H54 (cell line): ENCODE data around the gene ENKD1.
"Not testable (repeated sequence)": the region's sequence is repeated elsewhere in the genome, so short reads cannot be mapped to it uniquely, and the experiment has no call there.

Experiments
- DNase-seq: peaks from one replicate; pipeline ENCODE4 v3.0.0; 2011; ENCODE audit warnings: low spot score, mixed read lengths; ENCODE audit not compliant: insufficient read length
- FAIRE-seq: peaks from 3 replicates; lab custom pipeline; 2011; peaks lifted over from hg19 to GRCh38; lab: Jason Lieb, UNC
- POLR2A ChIP-seq: IDR thresholded peaks from 2 replicates; pipeline ENCODE4 v1.6.1; 2011; ENCODE audit warnings: low read depth, mild to moderate bottlenecking, low read length

Gene ENKD1

DNA sequence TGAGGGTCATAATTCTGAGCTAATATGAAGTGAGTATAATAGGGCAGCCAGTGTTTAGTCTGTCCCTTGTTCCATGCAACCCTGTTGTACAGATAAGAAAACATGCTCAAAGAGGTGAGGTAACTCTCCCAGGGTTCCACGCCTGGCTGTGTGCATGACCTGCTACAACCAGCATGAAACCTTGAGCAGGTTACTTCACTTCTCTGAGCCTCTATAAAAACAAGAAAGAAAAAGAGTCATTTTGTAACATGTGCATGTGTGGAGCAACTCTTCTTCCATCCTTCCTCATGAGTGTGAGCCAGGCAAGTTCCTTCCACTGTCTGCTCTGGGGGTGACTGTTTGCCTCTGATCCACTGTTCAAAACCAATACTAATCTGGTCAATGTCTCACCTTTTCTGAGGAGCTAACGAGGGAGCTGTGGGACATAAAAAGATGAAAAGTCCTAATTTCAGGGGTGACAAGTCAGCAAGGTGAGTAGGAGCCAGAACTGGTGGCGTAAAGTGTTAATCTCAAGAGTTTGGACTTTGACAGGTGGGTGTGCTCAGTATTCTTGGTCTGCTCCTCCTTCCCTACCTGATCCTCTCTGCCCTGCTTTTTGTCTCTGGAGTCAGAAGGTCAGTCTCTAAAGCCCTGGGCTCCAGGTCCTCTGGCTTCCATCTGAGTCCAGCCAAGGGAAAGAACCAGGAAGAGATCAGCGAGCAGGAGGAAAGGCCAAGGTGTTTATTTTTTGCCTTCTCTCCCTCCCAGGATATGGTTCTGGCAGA lies 31.1 kb upstream of the ENKD1 start:
- FAIRE-seq (no peak), DNase-seq (no peak)
- TF ChIP-seq POLR2A = no peak

GRCh38 chr16:67694611-67695010 lies 28.1 kb upstream of the ENKD1 start:
- FAIRE-seq (no peak), DNase-seq (no peak)
- no peak for TF ChIP-seq POLR2A

DNA sequence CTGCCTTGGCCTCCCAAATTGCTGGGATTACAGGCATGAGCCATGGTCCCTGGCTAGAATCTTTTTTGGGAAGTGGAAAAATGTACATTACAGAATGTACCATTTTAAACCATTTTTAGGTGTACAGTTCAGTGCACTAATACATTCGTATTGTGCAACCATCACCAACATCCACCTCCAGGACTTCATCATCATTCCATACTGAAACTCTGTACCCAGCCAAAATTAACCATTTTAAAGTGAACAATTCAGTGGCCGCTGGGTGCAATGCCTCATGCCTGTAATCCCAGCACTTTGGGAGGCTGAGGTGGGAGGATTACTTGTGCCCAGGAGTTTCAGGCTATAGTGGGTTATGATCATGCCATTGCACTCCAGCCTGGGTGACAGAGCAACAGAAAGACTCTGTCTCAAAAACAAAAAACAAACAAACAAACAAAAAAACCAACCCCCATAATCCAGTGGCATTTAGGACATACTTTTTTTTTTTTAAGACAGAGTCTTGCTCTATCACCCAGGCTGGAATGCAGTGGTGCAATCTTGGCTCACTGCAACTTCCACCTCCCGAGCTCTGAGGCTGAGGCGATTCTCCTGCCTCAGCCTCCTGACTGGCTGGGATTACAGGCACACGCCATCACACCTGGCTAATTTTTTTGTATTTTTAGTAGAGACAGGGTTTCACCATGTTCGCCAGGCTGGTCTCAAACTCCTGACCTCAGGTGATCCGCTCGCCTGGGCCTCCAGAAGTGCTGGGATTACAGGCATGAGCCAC lies 27.2 kb upstream of the ENKD1 start:
- not testable (repeated sequence) for FAIRE-seq, DNase-seq

- no peak for TF ChIP-seq POLR2A
- DNase-seq (no peak), FAIRE-seq (no peak)
These were observed 19.0 kb upstream of the ENKD1 start for GRCh38 chr16:67685388-67686112.

- FAIRE-seq = no peak
- no peak for DNase-seq
- TF ChIP-seq POLR2A = no peak
These were observed 17.2 kb upstream of the ENKD1 start for GRCh38 chr16:67683767-67684166.

DNA sequence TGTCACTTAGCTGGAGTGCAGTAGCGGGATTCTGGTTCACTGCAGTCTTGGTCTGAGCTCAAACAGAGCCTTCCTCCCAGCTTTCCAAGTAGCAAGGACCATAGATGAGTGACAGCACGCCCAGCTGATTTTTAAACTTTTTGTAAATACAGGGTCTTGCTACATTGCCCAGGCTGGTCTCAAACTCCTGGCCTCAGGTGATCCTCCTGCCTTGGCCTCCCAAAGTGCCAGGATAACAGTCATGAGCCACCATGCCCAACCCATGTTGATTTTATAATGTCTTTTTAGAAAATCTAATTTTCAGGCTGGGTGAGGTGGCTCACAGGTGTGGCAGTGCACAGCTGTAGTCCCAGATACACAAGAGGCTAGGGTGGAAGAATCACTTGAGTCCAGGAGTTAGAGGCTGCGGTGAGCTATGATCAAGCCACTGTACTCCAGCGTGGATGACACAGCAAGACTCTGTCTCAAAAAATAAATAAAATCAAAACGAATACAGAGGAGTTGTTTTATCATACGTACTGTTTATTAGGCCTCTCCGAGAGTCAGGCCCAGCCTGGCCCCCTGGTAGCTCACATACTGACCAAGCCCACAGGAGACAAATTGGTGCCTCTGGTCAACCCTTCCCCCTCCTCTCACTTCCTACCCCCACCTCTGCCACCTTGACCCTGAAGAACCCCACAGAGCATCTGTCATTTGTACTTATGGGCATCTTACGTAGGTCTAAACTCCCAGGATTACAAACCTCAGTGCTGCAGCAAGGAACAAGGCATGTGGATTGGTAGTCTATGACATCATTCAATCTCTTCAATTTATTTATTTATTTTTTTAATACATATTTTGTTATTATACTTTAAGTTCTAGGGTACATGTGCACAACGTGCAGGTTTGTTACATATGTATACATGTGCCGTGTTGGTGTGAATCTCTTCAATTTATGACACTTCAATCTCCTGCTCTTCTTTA lies 13.7 kb upstream of the ENKD1 start:
- no peak for TF ChIP-seq POLR2A
- FAIRE-seq = no peak

DNA sequence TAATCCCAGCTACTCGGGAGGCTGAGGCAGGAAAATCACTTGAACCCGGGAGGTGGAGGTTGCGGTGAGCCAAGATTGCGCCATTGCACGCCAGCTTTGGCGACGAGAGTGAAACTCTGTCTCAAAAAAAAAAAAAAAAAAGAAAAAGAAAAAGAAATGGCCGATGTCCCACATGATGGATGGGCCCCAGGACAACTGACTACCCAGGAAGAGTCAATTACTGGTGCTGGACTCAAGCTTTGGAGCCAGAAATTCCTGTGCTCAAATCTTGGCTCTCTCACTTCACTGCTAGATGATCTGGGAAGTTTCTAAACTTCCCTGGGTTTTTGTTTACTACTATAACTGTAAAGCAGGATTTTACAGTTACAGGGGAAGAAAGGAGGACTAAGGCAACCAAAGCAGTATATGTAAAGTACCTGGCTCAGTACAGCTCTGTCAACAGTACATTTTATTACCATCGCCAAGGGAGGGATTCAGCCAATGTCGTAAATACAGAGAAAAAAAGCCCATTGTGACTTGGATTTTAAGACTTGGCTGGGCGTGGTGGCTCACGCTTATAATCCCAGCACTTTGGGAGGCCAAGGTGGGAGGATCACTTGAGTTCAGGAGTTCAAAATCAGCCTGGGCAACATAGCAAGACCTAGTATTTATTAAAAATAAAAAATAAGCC lies 11.9 kb upstream of the ENKD1 start:
- FAIRE-seq (no peak), DNase-seq (no peak)
- TF ChIP-seq POLR2A = no peak

More for the DNA sequence above, 13.7 kb upstream of the ENKD1 start:
- DNase-seq = no peak

- no peak for TF ChIP-seq POLR2A
- DNase-seq (no peak), FAIRE-seq (no peak)
These were observed 11.2 kb upstream of the ENKD1 start for GRCh38 chr16:67677712-67678111.

DNA sequence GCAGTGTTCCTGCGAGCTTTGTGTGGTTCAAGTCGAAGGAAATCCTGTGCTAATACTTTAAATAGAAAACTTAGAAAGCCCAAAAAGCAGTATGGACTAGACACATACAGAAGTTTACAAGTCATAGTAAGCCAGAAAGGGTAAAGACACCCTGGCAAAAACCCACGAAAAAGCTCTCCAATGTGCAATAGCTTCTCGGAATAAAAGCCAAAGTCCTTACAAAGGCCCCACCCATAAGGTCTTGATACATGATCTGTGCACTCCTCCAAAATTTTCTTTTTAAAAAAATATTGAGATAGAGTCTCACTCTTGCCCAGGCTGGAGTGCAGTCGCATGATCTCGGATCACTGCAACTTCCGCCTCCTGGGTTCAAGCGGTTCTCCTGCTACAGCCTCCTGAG lies 10.4 kb upstream of the ENKD1 start:
- DNase-seq = no peak
- no peak for TF ChIP-seq POLR2A
- no peak for FAIRE-seq

DNA sequence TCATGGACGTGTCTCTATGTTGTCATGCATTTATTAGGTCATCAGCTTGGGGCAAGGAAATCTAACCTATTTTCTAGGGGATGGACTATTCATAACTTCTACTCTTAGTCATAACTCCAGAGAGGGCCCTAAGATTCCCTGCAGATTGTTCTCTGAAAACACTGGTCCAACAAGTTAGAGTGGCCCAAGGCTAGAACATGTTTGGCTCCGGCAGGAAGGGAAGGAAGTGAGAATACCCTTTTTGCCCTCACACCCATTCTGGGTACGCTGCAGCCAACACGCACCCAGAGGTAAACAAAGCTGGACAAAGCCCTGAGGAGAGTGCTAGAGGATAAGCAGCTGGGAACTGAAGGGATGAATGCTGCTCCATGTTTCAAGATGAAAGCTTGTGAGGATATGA lies 10.0 kb upstream of the ENKD1 start:
- DNase-seq (no peak), FAIRE-seq (no peak)
- TF ChIP-seq POLR2A = no peak

DNA sequence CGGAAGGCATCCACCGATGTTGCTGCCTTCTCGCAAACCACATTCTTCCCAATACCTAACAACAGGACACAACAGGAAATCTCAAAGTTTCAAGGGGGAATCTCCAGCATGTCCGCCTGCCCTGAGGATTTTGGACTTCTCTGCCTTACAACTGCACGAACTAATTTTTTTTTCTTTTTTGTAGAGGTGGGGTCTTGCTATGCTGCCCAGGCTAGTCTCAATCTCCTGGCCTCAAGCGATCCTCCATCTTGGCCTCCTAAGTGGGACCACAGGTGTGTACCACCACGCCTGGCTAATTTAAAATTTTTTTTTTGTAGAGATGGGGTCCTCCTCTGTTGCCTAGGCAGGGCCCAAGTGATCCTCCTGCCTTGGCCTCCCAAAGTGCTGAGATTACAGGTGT lies 9.4 kb upstream of the ENKD1 start:
- no peak for TF ChIP-seq POLR2A
- DNase-seq = no peak
- FAIRE-seq = no peak

DNA sequence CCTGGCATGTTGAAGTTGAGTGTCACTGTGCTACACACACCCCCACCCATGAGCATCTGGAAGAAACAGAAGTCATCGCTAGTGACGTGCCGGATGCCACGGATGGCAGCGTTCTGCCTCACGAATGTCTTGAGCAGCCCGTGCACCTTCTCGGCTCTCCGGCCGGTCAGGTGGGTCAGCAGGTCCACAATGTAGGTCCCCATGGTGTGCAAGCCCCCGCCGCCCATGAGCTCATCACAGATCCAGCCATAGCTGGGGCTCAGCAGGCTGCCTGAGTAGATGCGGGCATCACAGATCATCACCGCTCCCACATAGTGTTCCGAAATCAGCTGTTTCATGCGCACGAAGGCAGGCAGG lies 9.0 kb upstream of the ENKD1 start:
- no peak for TF ChIP-seq POLR2A
- FAIRE-seq (no peak), DNase-seq (no peak)

- FAIRE-seq (no peak), DNase-seq (peak; percentile 26)
- TF ChIP-seq POLR2A = no peak
These were observed 8.5 kb upstream of the ENKD1 start for GRCh38 chr16:67674851-67675578.
